Breast epithelium (tissue), 3 donors: ENCODE data around the gene KLRC4.
"Not testable (repeated sequence)": the region's sequence is repeated elsewhere in the genome, so short reads cannot be mapped to it uniquely, and the experiment has no call there.

Source experiments
- CTCF ChIP-seq, 3 donors: fragments of 450-650 bp; IDR thresholded peaks; one replicate each; pipeline ENCODE4 v1.5.1; 2016 to 2017; ENCODE audit warnings: antibody characterized with exemption in 3 of 3, mild to moderate bottlenecking in 3 of 3, moderate library complexity in 3 of 3
- POLR2AphosphoS5 ChIP-seq, 3 donors: sonication (generic); formaldehyde crosslinking; IDR thresholded peaks; one replicate each; pipeline ENCODE4 v1.6.1; 2017; ENCODE audit warnings: antibody characterized with exemption in 3 of 3

GRCh38 chr12:10396176-10396575 lies 13.4 kb downstream of the KLRC4 start:
- not testable (repeated sequence) for TF ChIP-seq CTCF, POLR2AphosphoS5 (IDR thresholded peaks at IDR 0.05)
